Stimulated activated naive CD8-positive, alpha-beta T cell treated with anti-CD3 and anti-CD28 coated beads, Interleukin-15, Interleukin-2, amounts not matched to agents 100 ng/mL and 50 ng/mL, for 24 hours (primary cell): ENCODE data around the gene ALPP.
"Not testable (repeated sequence)": the region's sequence is repeated elsewhere in the genome, so short reads cannot be mapped to it uniquely, and the experiment has no call there.

Experiments
- H3K27ac Mint-ChIP-seq: one replicate; pipeline ENCODE4 v1.8.0; 2021; ENCODE audit warnings: mild to moderate bottlenecking, mixed read lengths
- H3K27me3 Mint-ChIP-seq: one replicate; pipeline ENCODE4 v1.8.0; 2021; ENCODE audit warnings: mixed read lengths
- H3K36me3 Mint-ChIP-seq: one replicate; pipeline ENCODE4 v1.8.0; 2021; ENCODE audit warnings: low read depth, mixed read lengths
- H3K4me1 Mint-ChIP-seq: one replicate; pipeline ENCODE4 v1.8.0; 2021; ENCODE audit warnings: low read depth, mixed read lengths
- H3K4me3 Mint-ChIP-seq: one replicate; pipeline ENCODE4 v1.8.0; 2021; ENCODE audit warnings: mild to moderate bottlenecking, mixed read lengths
- H3K9me3 Mint-ChIP-seq: one replicate; pipeline ENCODE4 v1.8.0; 2021; ENCODE audit warnings: mixed read lengths

ALPP gene

GRCh38 chr2:232366461-232366860, 12.1 kb upstream of the ALPP start:
- not testable (repeated sequence) for H3K4me3 Mint-ChIP-seq, H3K27me3 Mint-ChIP-seq, H3K9me3 Mint-ChIP-seq, H3K36me3 Mint-ChIP-seq, H3K27ac Mint-ChIP-seq
- H3K4me1 Mint-ChIP-seq = peaks cover 16% of the 10 kb centered on the region

- Mint-ChIP-seq H3K36me3 (no peaks in the 10 kb centered on the region), H3K9me3 (no peaks in the 10 kb centered on the region), H3K27ac (no peak overlapping the region), H3K27me3 (no peaks in the 10 kb centered on the region), H3K4me1 (peaks cover 16% of the 10 kb centered on the region), H3K4me3 (no peak overlapping the region)
These were observed 11.5 kb upstream of the ALPP start for GRCh38 chr2:232367016-232367415.

GRCh38 chr2:232367591-232368233, 10.8 kb upstream of the ALPP start:
- peaks cover 16% of the 10 kb centered on the region for H3K4me1 Mint-ChIP-seq
- no peaks in the 10 kb centered on the region for H3K9me3 Mint-ChIP-seq
- no peak overlapping the region for H3K4me3 Mint-ChIP-seq
- no peaks in the 10 kb centered on the region for H3K27me3 Mint-ChIP-seq
- no peaks in the 10 kb centered on the region for H3K36me3 Mint-ChIP-seq
- no peak overlapping the region for H3K27ac Mint-ChIP-seq

GRCh38 chr2:232368311-232368731, 10.2 kb upstream of the ALPP start:
- Mint-ChIP-seq H3K36me3 (no peaks in the 10 kb centered on the region), H3K27me3 (no peaks in the 10 kb centered on the region), H3K4me3 (no peak overlapping the region), H3K4me1 (peaks cover 16% of the 10 kb centered on the region), H3K27ac (no peak overlapping the region), H3K9me3 (no peaks in the 10 kb centered on the region)

- Mint-ChIP-seq H3K27ac (no peak overlapping the region), H3K9me3 (no peaks in the 10 kb centered on the region), H3K36me3 (no peaks in the 10 kb centered on the region), H3K27me3 (no peaks in the 10 kb centered on the region), H3K4me1 (peaks cover 6% of the 10 kb centered on the region), H3K4me3 (no peak overlapping the region)
These were observed 9.2 kb upstream of the ALPP start for GRCh38 chr2:232369126-232369951.

- H3K27ac Mint-ChIP-seq, H3K9me3 Mint-ChIP-seq, H3K36me3 Mint-ChIP-seq, H3K4me1 Mint-ChIP-seq, H3K4me3 Mint-ChIP-seq, H3K27me3 Mint-ChIP-seq: not testable (repeated sequence)
These were observed 8.5 kb upstream of the ALPP start for GRCh38 chr2:232370007-232370406.

GRCh38 chr2:232372231-232373208, 6.0 kb upstream of the ALPP start:
- Mint-ChIP-seq H3K27ac (no peak overlapping the region), H3K27me3 (no peaks in the 10 kb centered on the region), H3K9me3 (no peaks in the 10 kb centered on the region), H3K36me3 (no peaks in the 10 kb centered on the region), H3K4me1 (no peaks in the 10 kb centered on the region), H3K4me3 (no peak overlapping the region)

GRCh38 chr2:232374356-232374755, 4.2 kb upstream of the ALPP start:
- H3K36me3 Mint-ChIP-seq = no peaks in the 10 kb centered on the region
- H3K27ac Mint-ChIP-seq = no peak overlapping the region
- no peak overlapping the region for H3K4me3 Mint-ChIP-seq
- no peaks in the 10 kb centered on the region for H3K4me1 Mint-ChIP-seq
- H3K9me3 Mint-ChIP-seq = no peaks in the 10 kb centered on the region
- no peaks in the 10 kb centered on the region for H3K27me3 Mint-ChIP-seq

GRCh38 chr2:232375164-232375563, 3.4 kb upstream of the ALPP start:
- Mint-ChIP-seq H3K27me3 (no peaks in the 10 kb centered on the region), H3K9me3 (no peaks in the 10 kb centered on the region), H3K4me1 (no peaks in the 10 kb centered on the region), H3K27ac (no peak overlapping the region), H3K4me3 (no peak overlapping the region), H3K36me3 (no peaks in the 10 kb centered on the region)

GRCh38 chr2:232376260-232376659, 2.3 kb upstream of the ALPP start:
- H3K27me3 Mint-ChIP-seq = no peaks in the 10 kb centered on the region
- no peaks in the 10 kb centered on the region for H3K36me3 Mint-ChIP-seq
- H3K9me3 Mint-ChIP-seq = no peaks in the 10 kb centered on the region
- H3K27ac Mint-ChIP-seq = no peak overlapping the region
- no peak overlapping the region for H3K4me3 Mint-ChIP-seq
- no peaks in the 10 kb centered on the region for H3K4me1 Mint-ChIP-seq

GRCh38 chr2:232376713-232377112, 1.8 kb upstream of the ALPP start:
- no peaks in the 10 kb centered on the region for H3K36me3 Mint-ChIP-seq
- no peaks in the 10 kb centered on the region for H3K9me3 Mint-ChIP-seq
- H3K4me1 Mint-ChIP-seq = no peaks in the 10 kb centered on the region
- H3K27ac Mint-ChIP-seq = no peak overlapping the region
- no peak overlapping the region for H3K4me3 Mint-ChIP-seq
- H3K27me3 Mint-ChIP-seq = no peaks in the 10 kb centered on the region

GRCh38 chr2:232377319-232377718, 1.2 kb upstream of the ALPP start:
- H3K9me3 Mint-ChIP-seq = no peaks in the 10 kb centered on the region
- no peak overlapping the region for H3K4me3 Mint-ChIP-seq
- H3K36me3 Mint-ChIP-seq = no peaks in the 10 kb centered on the region
- no peaks in the 10 kb centered on the region for H3K4me1 Mint-ChIP-seq
- H3K27ac Mint-ChIP-seq = no peak overlapping the region
- H3K27me3 Mint-ChIP-seq = no peaks in the 10 kb centered on the region

GRCh38 chr2:232377841-232378734, 463 bp upstream of the ALPP start:
- Mint-ChIP-seq H3K9me3 (no peaks in the 10 kb centered on the region), H3K27ac (no peak overlapping the region), H3K4me3 (no peak overlapping the region), H3K4me1 (no peaks in the 10 kb centered on the region), H3K36me3 (no peaks in the 10 kb centered on the region), H3K27me3 (no peaks in the 10 kb centered on the region)
